ENCODE results near the gene C21orf91.

GRCh38 chr21:17859661-17860060 lies 40.5 kb upstream of the C21orf91 start:
- TF ChIP-seq CTCF (IDR thresholded peaks at IDR 0.05) (no peak), EP300 (IDR thresholded peaks at IDR 0.05) (no peak), POLR2AphosphoS5 (IDR thresholded peaks at IDR 0.05) (no peak)
